K562 (cell line): Measurements from ENCODE around the gene MANBA. TPM values are rescaled to one million over a fixed set of nuclear protein-coding genes. Genes with fewer than 3 reads are reported as not detected.

Source experiments
- ATAC-seq: fragments of 200-7000 bp; cut with Tn5 transposase; 3 replicates; pipeline ENCODE4 v1.9.1; 2020; ENCODE audit warnings: moderate library complexity
- BruUV-seq: library from RNA; stranded (reverse); fragments of 400-500 nt; replicated peaks from 2 replicates; lab custom pipeline; 2021; lab: Mats Ljungman, UMichigan
- CTCF ChIA-PET: fragments of 300-600 bp; formaldehyde crosslinking; extraction: SDS; loops from one replicate; lab custom pipeline; 2021; ENCODE audit warnings: low intra/inter-chr PET ratio; lab: Yijun Ruan, JAX
- POLR2A ChIA-PET: fragments of 300-600, 350-650 bp; sonication (Branson Sonifier 250); formaldehyde crosslinking; extraction: SDS; loops from one replicate; lab custom pipeline; 2021; ENCODE audit warnings: antibody characterized with exemption, inconsistent platforms; lab: Yijun Ruan, JAX
- DNase-seq, 4 experiments: peaks; one replicate each; pipeline versions ENCODE4 v3.0.0 to v3.0.0-alpha.2; 2011 to 2018; ENCODE audit warnings: low spot score in 3 of 4, mixed read lengths in 3 of 4; ENCODE audit errors: extremely low read depth in 1 of 4
- FAIRE-seq: peaks from 2 replicates; lab custom pipeline; 2011; peaks lifted over from hg19 to GRCh38; lab: Jason Lieb, UNC
- H2AFZ ChIP-seq: 2 replicates; pipeline ENCODE4 v1.6.0; 2011; ENCODE audit warnings: low read depth, low read length, control low read depth, inconsistent platforms
- H3K27ac ChIP-seq: fragments of 200-600 bp; 3 replicates; pipeline ENCODE4 v1.8.0; 2011; ENCODE audit warnings: low read depth, mild to moderate bottlenecking, control low read depth, inconsistent platforms, low read length, moderate library complexity, mixed read lengths; ENCODE audit errors: extremely low read depth
- H3K27me3 ChIP-seq, 2 experiments: fragments of 300-600 bp in 1 of 2; 2 replicates in 1 of 2; 3 replicates in 1 of 2; pipeline versions ENCODE4 v1.6.0 to v1.8.0; 2011; ENCODE audit warnings: inconsistent platforms in 2 of 2, low read length in 2 of 2, mild to moderate bottlenecking in 1 of 2, mixed read lengths in 1 of 2, moderate library complexity in 1 of 2; ENCODE audit not compliant: control insufficient read depth in 2 of 2, insufficient read depth in 2 of 2
- H3K36me3 ChIP-seq: fragments of 300-600 bp; 3 replicates; pipeline ENCODE4 v1.8.0; 2011; ENCODE audit warnings: mild to moderate bottlenecking, low read length, inconsistent platforms; ENCODE audit not compliant: control insufficient read depth, insufficient read depth
- H3K4me1 ChIP-seq, 2 experiments: fragments of 200-600 bp in 1 of 2; replicated peaks in 1 of 2; 2 replicates in 1 of 2; 3 replicates in 1 of 2; pipeline versions ENCODE4 v1.5.1 to v1.8.0; 2011; ENCODE audit warnings: inconsistent platforms in 2 of 2, low read length in 2 of 2, mild to moderate bottlenecking in 1 of 2, mixed read lengths in 1 of 2, moderate library complexity in 1 of 2; ENCODE audit not compliant: control insufficient read depth in 2 of 2, insufficient read depth in 2 of 2
- H3K4me2 ChIP-seq: 2 replicates; pipeline ENCODE4 v1.6.1; 2011; ENCODE audit warnings: low read length, control low read depth, inconsistent platforms, mixed read lengths; ENCODE audit not compliant: insufficient read depth
- H3K4me3 ChIP-seq: fragments of 200-600 bp; sonication (generic), shearing (Covaris generic); 2 replicates; pipeline ENCODE4 v1.5.1; 2016; ENCODE audit warnings: control low read depth, inconsistent platforms
- H3K79me2 ChIP-seq: fragments of 200-600 bp; 3 replicates; pipeline ENCODE4 v1.8.0; 2011; ENCODE audit warnings: low read length, inconsistent platforms; ENCODE audit not compliant: control insufficient read depth, insufficient read depth
- H3K9ac ChIP-seq, 2 experiments: 2 replicates each; pipeline versions ENCODE4 v1.6.0 to v1.6.1; 2011; ENCODE audit warnings: low read depth in 2 of 2, low read length in 2 of 2, control low read depth in 1 of 2, inconsistent platforms in 1 of 2, mild to moderate bottlenecking in 1 of 2, mixed read lengths in 1 of 2; ENCODE audit not compliant: insufficient read depth in 1 of 2
- H3K9me1 ChIP-seq: one replicate; pipeline ENCODE4 v1.6.0; 2011; ENCODE audit warnings: inconsistent platforms, mild to moderate bottlenecking, low read length, moderate library complexity; ENCODE audit not compliant: control insufficient read depth, insufficient read depth
- H3K9me3 ChIP-seq: replicated peaks from 2 replicates; pipeline ENCODE4 v1.5.1; 2011; ENCODE audit warnings: low read depth, low read length, inconsistent platforms; ENCODE audit not compliant: control insufficient read depth, insufficient read depth
- H4K20me1 ChIP-seq: replicated peaks from 2 replicates; pipeline ENCODE4 v1.6.1; 2011; ENCODE audit warnings: low read length, inconsistent platforms, mixed read lengths; ENCODE audit not compliant: control insufficient read depth, insufficient read depth
- HMGXB4 ChIP-seq: sonication (generic); formaldehyde crosslinking; IDR thresholded peaks from 2 replicates; pipeline ENCODE4 v1.8.1; 2023; ENCODE audit warnings: mild to moderate bottlenecking, missing genetic modification reagents
- NCOA2 ChIP-seq, 2 experiments: fragments of 450-650 bp; IDR thresholded peaks; 2 replicates each; pipeline ENCODE4 v1.6.1; 2018; ENCODE audit warnings: mild to moderate bottlenecking in 2 of 2, moderate library complexity in 1 of 2; ENCODE audit not compliant: partially characterized antibody in 2 of 2
- SRSF3 ChIP-seq: fragments of 200-400 bp; formaldehyde crosslinking; IDR thresholded peaks from 2 replicates; pipeline ENCODE4 v1.6.1; 2016; ENCODE audit warnings: mild to moderate bottlenecking, low read length, moderate library complexity; ENCODE audit not compliant: insufficient read depth
- ZFP36 ChIP-seq: fragments of 150-350 bp; IDR thresholded peaks from 2 replicates; pipeline ENCODE4 v1.6.1; 2018; ENCODE audit warnings: low read length, low read depth; ENCODE audit not compliant: partially characterized antibody
- WGBS: fragments of 100-300 bp; shearing (Covaris generic); methylation state at CpG from one replicate; pipeline ENCODE4 v1.1.6; 2016; ENCODE audit warnings: low coverage, mixed read lengths; ENCODE audit not compliant: insufficient coverage; ENCODE audit errors: missing lambda C conversion rate; 5-methylcytosine and 5-hydroxymethylcytosine counted together
- in situ Hi-C: fragments of 300-500 bp; cut with MboI; formaldehyde crosslinking; loops from 4 replicates; pipeline ENCODE4 v1.15.0; 2018; ENCODE audit warnings: inconsistent platforms, mixed read lengths
- intact Hi-C: fragments of 100-400 bp; cut with micrococcal nuclease; formaldehyde crosslinking; loops from 2 replicates; pipeline ENCODE4 v1.14.2; 2022
- polyA plus RNA-seq, 8 experiments: library from polyadenylated mRNA; depleted of rRNA in 4 of 8; stranded (reverse) in 5 of 8; unstranded in 3 of 8; fragments of >200 nt; fragmentation: Nextera tagmentation in 2 of 8; fragmentation: Illumina TruSeq in 1 of 8; extraction: Ambion mirVana in 2 of 8; extraction: Trizol in 1 of 8; gene quantifications; 2 replicates each; pipeline versions ENCODE4 v1.2.1 to v1.2.3, GENCODE V29; 2011 to 2014; ENCODE audit warnings: inconsistent platforms in 1 of 8, missing spikeins in 1 of 8
- total RNA-seq, 7 experiments: library from RNA; depleted of rRNA in 6 of 7; stranded (reverse); fragments of >200 nt in 6 of 7; fragmentation: Illumina TruSeq in 2 of 7; extraction: Trizol in 2 of 7; gene quantifications; 2 replicates each; pipeline versions ENCODE4 v1.2.1 to v1.2.3, GENCODE V29; 2011 to 2021; ENCODE audit warnings: low replicate concordance in 1 of 7

The MANBA gene
- total and polyA plus RNA-seq, 9 of the 15 experiments (the other 6 are each of a cell fraction or from before 2014, with no cell fraction given), result 1.8 to 12.9 (median 7.7) TPM

DNA sequence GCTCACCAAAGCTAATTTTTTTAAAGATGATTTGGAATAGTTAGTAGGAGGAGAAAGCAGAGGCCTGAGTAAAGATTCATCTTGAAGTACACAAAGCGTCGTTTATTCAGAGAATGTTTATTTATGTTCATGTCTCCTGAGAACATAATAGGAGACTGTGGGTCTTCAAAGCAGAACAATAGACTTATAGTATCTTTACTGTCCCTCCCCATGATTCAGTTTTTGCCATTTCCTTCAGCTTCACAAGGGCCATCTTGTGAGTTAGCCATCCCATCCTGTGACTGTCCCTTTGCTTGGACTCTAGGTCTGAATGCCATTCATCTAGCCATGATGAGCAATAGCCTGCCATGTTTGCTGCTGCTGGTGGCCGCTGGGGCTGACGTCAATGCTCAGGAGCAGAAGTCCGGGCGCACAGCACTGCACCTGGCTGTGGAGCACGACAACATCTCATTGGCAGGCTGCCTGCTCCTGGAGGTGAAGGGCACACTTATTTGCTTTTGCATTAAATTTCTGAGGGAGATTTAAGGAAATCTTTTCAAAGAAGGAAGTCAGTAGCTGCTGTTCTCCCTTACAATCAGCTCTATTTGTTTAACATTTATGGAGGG is 153.8 kb downstream of the MANBA start:
- H3K9ac ChIP-seq, result no peak overlapping the region
- H4K20me1 ChIP-seq, result no peaks in the 10 kb centered on the region
- DNase-seq, result no peak
- no peak for FAIRE-seq
- no peak for ATAC-seq
- no peak overlapping the region for H3K27ac ChIP-seq
- H3K4me3 ChIP-seq, result no peak overlapping the region
- in situ Hi-C loops, result loop anchor here (25.0 kb wide), 1 partner anchor 1330 kb away; no protein-coding TSS in a partner anchor
- no peaks in the 10 kb centered on the region for H3K79me2 ChIP-seq
- CTCF ChIA-PET, result no interaction called here
- no peaks in the 10 kb centered on the region for H3K9me3 ChIP-seq
- intact Hi-C loops, result no loop called here
- no peak for TF ChIP-seq SRSF3
- no peaks in the 10 kb centered on the region for H3K9me1 ChIP-seq
- H2AFZ ChIP-seq, result no peak overlapping the region
- POLR2A ChIA-PET, result interaction anchor here (0.7 kb wide), 1 partner anchor 12 kb away, joined by 3 read pairs; no protein-coding TSS in a partner anchor
- no peaks in the 10 kb centered on the region for H3K4me1 ChIP-seq
- BruUV-seq, result no TSS peak
- 83% methylated on average over 7 of the region's 7 CpGs for WGBS
- peaks cover 25% of the 10 kb centered on the region; the same call in 2 of the 3 replicates for H3K36me3 ChIP-seq
- no peaks in the 10 kb centered on the region for H3K27me3 ChIP-seq
- no peak overlapping the region for H3K4me2 ChIP-seq

GRCh38 chr4:102606261-102606660 is 154.5 kb downstream of the MANBA start:
- TF ChIP-seq NCOA2 (IDR thresholded peaks at IDR 0.05; ENCODE audit: partially characterized antibody in 2 of 2), result no peak
- TF ChIP-seq HMGXB4 (CRISPR knock-in tag), result no peak
- TF ChIP-seq ZFP36, result no peak
- POLR2A ChIA-PET, result interaction anchor here (0.7 kb wide), 2 partner anchors 11 to 21 kb away, joined by 3 read pairs; no protein-coding TSS in a partner anchor
- CTCF ChIA-PET, result no interaction called here
- Histone ChIP-seq H4K20me1 (no peaks in the 10 kb centered on the region), H3K9me3 (no peaks in the 10 kb centered on the region), H3K27me3 (no peaks in the 10 kb centered on the region), H3K4me1 (no peaks in the 10 kb centered on the region), H3K27ac (no peak overlapping the region), H3K36me3 (peaks cover 18% of the 10 kb centered on the region; the same call in 2 of the 3 replicates), H3K9ac (no peak overlapping the region), H3K79me2 (no peaks in the 10 kb centered on the region), H2AFZ (no peak overlapping the region), H3K4me3 (no peak overlapping the region), H3K9me1 (no peaks in the 10 kb centered on the region), H3K4me2 (no peak overlapping the region)
- ATAC-seq (no peak), DNase-seq (no peak), FAIRE-seq (no peak)
- intact Hi-C loops (no loop called here), in situ Hi-C loops (loop anchor here (25.0 kb wide), 1 partner anchor 1331 kb away; no protein-coding TSS in a partner anchor)
- no TSS peak for BruUV-seq
- 52% methylated on average over 3 of the region's 3 CpGs for WGBS
